GM21360 (cell line): ENCODE results near the gene ATP10B.
A peak's percentile ranks its signal among the peaks of the same experiment; 100 is the strongest.

ENCODE experiments used
- ATAC-seq: cut with Tn5 transposase; IDR thresholded peaks from one replicate; pipeline ENCODE4 v1.9.1; 2021; ENCODE audit warnings: mild to moderate bottlenecking, moderate library complexity; ENCODE audit not compliant: unreplicated experiment

ATP10B gene

DNA sequence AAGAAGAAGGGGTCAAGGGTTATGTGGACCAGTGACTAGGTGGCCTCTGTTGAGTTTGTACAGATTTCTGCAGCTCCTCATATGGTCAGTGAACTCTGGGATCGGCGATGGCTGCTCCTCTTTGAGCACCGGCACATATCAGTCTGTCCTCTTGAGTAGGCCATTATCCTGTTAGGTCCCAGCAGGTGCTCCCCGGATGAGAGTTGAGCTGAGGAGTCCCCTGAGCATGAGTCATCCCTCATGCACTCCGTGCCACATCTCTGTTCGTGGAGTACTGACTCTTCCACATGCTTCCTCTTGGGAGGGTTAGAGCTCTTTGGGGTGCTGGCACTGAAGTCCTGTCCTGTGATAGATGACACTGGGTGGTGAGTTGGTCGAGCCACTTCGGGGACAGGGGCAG, 286.6 kb downstream of the ATP10B start:
- ATAC-seq = no peak

DNA sequence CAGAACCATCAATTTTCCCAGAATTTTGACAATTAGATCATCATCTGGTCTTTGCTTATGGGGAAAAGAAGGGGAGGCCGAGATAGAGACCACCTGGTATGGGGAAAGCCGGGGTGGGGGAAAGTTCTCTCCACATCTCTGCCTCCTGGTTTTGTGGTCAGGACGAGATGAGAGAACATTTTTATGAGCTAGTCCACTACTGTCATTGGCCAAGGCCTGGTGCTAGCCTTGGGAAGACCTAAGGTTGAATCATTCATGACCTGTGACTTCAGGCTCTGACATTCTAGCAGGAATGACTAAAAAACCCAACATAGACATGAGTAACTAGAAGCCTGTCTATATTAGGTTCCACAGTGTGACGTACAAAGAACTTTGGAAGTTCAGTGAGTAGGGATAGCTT, 295.2 kb downstream of the ATP10B start:
- ATAC-seq = no peak

DNA sequence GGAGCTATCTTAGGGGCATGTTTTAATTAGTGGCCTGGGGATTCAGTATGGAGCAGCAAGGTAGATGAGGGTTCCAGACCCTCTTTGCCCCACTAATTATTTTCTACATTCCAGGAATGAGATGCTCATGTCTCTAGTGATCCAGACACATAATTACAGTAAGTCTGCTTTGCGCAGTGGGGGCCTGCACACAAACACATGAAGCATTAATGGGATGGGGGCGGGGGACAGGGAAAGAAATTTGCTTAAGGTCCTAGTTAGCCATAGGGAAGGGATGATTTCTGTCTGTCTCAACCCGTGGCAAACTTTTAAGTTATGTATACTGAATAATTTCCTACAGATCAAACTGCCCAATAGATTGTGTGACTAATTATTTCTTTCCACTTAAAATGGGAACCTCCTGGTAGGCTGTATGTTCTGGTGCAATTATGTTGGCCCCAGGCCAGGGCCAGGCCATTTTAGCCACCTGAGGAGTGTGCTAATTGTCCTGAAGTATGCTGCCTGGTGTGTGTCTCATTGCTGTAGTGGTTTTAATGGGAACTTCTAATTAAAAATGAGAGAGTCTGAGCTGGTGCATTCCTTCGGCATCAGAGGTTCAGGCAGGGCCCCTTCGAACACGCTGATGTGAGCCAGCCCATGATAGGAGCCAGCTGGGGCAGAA, 295.9 kb downstream of the ATP10B start:
- ATAC-seq = no peak

DNA sequence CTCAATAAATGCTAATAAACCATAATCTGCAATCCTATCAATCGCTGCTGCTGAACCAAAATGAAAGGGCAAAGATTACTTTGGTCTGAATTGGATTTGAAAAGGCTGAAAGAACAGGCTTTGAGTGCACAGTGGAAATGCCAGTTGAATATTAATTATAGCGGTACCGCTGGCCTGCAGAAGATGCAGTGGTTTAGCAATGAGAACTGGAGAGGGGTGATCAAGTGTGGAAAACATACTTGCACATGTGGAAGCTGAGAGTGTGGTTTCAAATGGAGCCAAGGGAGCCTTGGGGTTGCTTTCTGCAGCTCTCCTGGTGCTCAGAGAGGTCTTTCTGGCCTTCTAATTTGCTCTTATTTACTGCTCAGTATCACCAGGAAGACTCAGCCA, 296.4 kb downstream of the ATP10B start:
- no peak for ATAC-seq

DNA sequence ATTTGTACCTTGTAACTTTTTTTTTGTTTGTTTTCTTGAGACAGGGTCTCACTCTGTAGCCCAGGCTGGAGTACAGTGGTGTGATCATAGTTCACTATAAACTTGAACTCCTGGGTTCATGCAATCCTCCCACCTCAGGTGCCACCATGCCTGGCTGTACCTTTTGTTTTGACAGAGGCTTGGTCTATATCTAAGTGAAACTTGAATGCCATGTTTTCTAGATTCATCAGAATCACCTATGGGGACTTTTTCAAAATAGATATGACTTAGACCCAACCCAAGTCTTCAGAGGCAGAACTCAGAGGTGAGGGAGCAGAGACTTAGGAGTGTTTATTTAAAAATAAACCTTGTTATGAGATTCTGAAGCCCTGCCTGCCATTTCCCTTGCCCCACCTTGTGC, 301.9 kb downstream of the ATP10B start:
- no peak for ATAC-seq

DNA sequence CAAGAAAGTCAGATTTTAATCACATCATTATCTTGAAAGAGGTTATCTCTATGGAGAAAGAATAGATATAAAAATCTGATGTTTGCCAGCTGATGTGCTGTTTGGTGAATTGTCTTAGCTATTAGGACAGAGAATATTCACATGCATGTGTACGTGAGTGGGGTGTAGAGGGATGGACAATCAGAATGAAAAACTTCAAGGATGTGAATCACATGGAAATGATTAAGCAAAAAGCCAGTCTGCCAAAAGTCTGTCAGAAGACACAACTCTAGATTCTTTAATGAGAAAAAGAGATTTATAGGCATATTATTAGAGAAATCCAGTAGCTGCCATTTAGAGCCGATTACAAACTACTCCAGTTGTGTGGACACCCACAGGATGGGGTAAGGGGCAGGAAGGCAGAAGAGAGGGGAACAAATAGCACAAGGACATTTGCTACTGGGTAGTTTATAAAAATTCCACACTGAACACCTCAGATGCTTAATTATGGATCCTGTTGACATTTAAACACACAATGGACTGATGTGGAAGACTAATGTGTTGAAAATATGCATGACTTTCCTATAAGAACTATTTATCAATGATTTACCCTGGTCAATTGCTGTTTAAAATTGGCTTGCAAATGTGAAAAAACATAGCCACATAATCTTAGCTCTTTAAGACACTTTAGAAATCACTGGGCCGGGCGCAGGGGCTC, 302.9 kb downstream of the ATP10B start:
- no peak for ATAC-seq

DNA sequence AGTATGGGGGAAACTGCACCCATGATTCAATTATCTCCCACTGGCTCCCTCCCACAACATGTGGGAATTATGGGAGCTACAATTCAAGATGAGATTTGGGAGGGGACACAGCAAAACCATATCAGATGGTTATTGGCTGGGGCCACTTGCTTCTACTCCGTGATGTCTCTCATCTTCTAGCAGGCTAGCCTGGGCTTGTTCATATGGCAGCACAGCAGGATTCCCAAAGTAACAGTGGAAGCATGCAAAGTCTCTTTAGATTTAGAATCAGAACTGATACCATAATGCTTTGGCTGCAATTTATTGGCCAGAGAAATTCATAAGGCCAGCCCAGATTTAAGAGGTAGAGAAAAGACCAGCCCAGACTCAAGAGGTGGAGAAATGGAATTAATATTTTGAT, 304.1 kb downstream of the ATP10B start:
- ATAC-seq = no peak

DNA sequence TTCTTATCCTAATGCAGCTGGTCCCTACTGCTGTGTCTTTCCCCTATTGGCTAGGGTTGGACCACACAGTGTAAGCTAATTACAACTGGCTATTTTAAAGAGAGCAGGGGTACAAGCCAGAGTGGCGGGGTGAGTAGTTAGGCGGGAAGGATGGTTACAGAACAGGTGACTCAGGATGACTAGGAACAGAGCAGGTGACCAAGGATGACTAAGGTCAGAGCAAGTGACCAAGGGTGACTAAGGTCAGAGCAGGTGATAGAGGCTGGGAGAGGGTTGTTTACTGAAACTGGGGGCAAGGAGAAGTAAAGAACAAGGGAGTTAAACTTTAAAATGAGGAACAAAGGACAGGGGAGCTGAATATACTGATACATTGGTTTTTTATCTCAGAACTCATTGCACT, 304.9 kb downstream of the ATP10B start:
- ATAC-seq = no peak

DNA sequence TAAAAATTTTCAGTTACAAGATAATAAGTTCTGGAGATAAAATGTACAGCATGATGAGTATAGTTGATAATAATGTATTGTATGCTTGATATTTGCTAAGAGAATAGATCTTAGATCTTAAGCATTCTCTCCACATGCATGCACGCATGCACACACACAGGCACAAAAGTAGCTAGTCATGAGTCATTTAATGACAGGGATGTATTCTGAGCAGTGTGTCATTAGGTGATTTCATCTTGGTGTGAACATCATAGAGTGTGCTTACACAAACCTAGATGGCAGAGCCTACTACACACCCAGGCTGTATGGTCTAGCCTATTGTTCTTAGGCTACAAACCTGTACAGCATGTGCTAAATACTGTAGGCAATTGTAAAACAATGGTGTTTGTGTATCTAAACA, 306.2 kb downstream of the ATP10B start:
- ATAC-seq = no peak

DNA sequence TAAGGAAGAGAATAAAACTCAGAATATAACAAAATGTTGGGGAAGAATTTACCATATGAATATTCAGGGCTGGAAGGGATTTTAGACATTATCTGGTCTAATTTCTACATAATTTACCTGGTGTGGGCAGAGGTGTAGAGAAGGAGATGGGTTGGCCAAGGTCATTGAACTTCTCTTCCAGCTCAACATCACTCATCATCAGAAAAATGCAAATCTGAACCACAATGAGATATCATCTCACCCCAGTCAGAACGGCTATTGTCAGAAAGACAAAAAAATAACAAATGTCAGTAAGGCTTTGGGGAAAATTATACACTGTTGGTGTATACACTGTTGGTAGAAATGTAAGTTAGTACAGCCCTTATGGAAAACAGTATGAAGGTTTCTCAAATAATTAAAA, 308.6 kb downstream of the ATP10B start:
- no peak for ATAC-seq

DNA sequence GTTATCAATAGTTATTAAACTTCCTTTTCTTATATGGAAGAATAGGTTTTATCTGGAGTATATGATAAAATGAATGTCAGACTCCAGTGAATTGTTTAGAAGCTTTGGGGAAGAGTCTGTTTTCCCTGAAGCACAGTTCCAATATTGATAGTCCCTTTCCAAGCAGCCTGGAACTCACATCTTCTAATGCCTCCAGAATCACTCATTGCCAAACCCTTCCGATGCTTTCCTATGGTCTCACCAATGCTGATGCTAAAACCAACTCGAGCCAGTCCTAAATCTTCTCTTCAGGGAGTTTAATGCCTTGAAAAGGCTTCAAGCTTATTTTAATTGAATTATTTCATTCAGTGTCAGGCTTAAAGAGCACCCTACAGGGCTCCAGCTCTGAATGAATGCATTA, 309.2 kb downstream of the ATP10B start:
- no peak for ATAC-seq

DNA sequence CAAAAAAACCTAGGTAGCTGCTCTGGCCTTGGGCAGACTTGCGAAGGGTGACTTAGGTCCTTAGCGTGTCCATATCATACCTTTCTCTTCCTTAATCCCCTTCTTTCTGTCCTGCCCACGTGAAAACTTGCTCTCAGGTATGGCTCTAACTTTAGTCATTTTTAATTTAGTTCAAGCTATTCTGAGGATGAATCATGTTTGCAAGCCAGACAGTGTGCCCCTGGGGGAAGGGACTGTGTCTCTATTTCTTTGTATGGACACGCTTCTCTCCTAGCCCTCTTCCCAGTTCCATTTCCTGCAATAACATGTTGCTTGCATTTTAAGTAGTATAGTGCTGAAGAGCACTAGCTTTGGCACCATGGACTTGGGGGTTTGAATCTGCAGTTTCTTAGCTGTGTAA, 309.7 kb downstream of the ATP10B start:
- no peak for ATAC-seq

DNA sequence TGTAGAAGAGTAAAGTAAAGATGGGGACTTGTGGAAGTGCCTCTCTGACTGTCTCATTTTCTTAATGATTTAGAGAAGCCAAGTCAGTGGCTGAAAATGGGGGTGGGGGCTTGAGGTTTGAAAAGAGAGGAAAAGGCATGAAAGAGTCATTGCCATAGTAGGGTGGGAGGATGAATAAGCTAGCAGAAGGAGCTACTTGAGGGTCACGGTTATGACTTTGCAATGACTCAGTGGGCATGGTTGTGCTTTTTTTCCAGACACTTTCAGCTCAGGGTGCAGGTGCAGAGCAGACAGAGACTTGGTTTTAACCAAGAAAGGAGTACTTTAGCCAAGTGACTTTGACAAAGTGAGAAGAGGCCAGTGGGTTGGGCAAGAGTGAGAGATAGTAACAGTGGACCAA, 312.6 kb downstream of the ATP10B start:
- peak; percentile 66 for ATAC-seq

DNA sequence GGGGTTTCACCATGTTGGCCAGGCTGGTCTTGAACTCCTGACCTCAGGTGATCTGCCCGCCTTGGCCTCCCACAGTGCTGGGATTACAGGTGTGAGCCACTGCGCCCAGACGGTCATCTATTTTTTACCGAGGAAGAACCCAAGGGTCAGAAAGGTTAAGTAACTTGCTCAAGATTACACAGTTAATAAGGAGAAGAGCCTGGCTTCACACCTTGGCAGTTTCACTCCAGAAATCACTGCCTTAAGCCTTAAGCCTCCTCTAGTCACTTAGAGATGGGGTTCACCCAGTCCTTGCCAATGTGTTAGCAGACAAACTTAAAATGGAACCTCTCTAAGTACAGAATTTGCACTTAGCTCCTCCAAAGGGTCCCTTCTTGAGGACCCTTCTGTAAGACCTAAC, 314.1 kb downstream of the ATP10B start:
- no peak for ATAC-seq

DNA sequence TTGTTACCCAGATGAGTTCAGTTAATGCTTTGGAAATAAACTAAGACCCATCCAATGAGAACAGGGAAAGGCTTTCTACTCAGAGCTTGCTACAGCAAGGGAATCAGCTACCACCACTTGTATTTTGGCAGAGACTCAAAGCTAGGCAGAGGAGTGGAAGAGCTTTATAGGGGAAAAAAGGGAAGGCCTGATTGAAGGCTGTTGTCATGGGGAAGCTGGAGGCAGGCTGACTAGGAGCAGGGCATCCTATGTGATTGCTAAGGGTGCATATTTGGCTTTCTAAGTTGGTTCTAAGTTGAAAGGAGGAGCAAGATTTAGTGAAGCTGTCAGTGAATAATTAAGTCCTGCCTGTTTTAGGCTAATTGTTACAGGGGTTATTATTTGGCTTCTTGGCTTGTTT, 314.9 kb downstream of the ATP10B start:
- ATAC-seq = no peak

DNA sequence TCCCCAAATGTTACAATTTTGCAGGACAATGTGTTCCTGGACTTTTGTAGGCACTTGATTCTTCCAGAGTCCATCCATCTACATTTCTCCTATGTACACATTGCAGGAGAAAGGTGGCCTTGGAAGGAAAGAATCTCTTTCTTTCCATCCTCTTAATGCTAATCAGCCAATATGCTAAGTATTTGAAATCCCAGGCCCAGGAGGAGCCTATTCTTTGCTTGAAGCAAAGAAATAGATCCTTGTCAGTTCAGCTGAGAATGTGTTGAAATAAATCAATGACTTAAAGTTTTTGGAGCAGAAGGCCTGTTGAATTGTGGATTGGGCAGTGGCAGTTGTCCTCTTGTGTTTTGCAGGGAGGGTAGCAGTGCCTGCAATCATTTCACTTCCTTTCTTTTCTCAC, 317.1 kb downstream of the ATP10B start:
- ATAC-seq = no peak

DNA sequence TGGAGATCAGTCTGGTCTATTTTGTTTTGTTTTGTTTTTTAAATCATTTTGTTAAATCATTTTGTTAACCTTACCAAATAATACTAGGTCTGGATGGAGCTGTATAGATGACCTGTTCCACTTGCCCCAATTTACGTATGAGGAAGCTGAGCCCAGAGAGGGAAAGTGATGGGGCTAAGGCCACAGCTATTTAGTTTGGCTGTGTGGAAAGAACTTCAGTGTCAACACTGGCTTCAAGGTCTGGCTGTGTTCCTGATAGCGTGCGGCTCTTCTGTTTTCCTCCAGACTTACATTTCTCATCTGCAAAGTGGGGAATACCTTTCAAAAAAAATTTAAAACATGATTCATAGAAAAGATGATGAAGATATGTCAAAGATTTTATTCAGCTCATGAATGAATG, 317.9 kb downstream of the ATP10B start:
- ATAC-seq = no peak

DNA sequence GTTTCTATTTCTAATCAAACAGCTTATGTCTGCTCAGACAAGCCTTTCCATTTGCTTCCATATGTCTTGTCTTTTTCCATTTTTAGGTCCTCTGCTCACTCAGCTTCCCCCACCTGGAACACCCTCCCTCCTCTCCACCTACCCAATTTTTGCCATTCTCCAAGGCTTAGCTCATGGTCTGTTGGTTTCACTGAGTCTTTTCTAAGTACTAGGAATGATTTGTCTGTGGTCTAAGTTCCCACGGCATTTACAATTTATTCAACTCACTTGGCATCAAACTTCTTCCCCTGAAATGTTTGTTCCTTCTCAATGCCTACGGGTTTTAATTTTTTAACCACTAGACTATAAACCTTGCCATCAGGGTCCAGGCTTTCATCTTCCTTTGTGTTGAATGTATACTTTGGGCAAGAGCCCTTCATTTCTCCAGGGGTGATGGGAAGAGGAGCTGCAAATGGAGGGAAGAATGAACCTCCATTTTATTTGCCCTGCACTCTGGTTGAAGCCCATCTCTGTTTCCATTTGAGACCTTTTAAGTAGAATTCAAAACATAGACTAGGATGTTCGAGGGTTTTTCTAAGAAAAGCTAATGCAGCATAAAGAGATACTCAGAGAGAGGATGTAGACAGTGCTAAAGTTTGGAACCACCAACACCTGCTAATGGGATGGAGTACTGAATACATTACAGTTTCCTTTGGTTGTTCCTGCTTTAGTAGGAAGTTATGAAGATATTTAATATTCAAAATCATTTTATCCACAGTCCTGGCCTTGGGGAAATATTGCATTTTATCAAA, 326.3 kb downstream of the ATP10B start:
- ATAC-seq = no peak

DNA sequence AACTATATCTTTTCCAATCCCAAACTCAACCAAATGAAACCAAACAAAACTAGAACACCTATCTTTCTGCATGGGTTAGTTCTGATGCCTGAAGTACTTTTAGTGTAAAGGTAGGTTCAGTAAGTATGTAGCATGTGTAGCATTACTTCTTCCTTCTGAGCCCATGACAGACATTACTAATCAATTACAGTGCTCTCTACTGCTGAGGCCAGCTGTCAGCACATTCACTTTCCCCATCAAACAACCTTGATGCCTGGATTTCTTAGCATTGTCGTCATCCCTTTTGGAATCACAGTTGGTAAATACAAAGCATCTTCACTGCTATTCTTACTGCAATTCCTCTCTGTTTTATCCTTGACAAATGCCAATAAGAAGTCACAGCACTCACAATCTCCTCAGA, 327.2 kb downstream of the ATP10B start:
- ATAC-seq = no peak

DNA sequence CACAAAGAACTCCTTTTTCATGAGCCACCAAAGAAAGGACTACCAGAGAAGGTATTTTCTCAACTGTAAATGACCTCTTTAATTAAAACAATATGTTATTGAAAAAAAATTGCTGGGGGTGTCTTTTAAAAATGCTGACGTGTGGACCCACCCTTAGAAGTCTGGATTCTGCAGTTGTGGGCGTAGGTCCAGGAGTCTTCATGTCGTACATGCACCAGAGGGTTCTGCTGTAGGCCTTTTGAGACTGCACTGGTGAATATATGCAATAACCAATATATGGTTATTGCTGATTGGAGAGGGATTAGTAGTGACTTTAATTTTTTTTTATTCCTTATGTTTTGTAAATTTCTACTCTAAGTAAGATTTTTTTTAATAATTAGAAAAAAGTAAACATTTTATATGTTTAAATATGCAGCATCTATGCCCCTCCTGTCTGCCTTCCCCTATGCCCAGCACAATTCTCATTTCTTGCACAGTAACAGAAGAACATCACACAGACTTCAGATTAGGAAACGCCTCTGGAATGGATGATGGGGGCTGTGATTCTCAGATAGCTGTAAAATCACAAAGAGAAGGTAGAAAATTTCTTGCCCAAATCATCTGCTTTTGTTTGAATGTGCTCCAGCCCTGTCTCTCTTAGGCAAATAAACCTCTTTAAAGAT, 328.4 kb downstream of the ATP10B start:
- ATAC-seq = no peak

DNA sequence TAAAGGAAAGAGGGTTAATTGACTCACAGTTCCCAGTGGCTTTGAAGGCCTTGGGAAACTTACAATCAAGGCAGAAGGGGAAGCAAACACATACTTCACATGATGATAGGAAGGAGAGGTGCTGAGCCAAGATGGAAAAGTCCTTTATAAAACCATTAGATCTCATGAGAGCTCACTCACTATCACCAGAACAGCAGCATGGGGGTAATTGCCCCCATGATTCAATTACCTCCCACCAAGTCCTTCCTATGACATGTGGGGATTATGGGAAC, 330.7 kb downstream of the ATP10B start:
- no peak for ATAC-seq
